Natural killer cell treated with Interleukin-12 subunit alpha and Interleukin-12 subunit beta and Interleukin-15 and Interleukin-18, amount 100 ng/mL, for 72 hours (primary cell): ENCODE measurements around the gene RFTN1. TPM values are rescaled to one million over a fixed set of nuclear protein-coding genes. Genes with fewer than 3 reads are reported as not detected.

ENCODE experiments used
- ATAC-seq, 2 donors: fragments of 150-1000 bp; cut with Tn5 transposase in 1 of 2; sonication (Bioruptor Pico), chemical (Tn5 transposase) in 1 of 2; 2 replicates each; pipeline ENCODE4 v1.10.0; 2021
- DNase-seq: peaks from one replicate; pipeline ENCODE4 v3.0.0; 2022; ENCODE audit warnings: low spot score
- H3K27ac Mint-ChIP-seq, 2 donors: 1 replicate in 1 of 2; 2 replicates in 1 of 2; pipeline ENCODE4 v1.8.0; 2022; ENCODE audit warnings: mixed read lengths in 2 of 2, mild to moderate bottlenecking in 1 of 2, moderate library complexity in 1 of 2
- H3K27me3 Mint-ChIP-seq, 2 donors: 1 replicate in 1 of 2; 2 replicates in 1 of 2; pipeline ENCODE4 v1.8.0; 2022; ENCODE audit warnings: mixed read lengths in 2 of 2
- H3K36me3 Mint-ChIP-seq: one replicate; pipeline ENCODE4 v1.8.0; 2022; ENCODE audit warnings: mixed read lengths
- H3K4me1 Mint-ChIP-seq, 2 donors: 1 replicate in 1 of 2; 2 replicates in 1 of 2; pipeline ENCODE4 v1.8.0; 2022; ENCODE audit warnings: low read depth in 2 of 2, mixed read lengths in 2 of 2, mild to moderate bottlenecking in 1 of 2
- H3K4me3 Mint-ChIP-seq: one replicate; pipeline ENCODE4 v1.8.0; 2022; ENCODE audit warnings: mixed read lengths
- H3K9me3 Mint-ChIP-seq: 2 replicates; pipeline ENCODE4 v1.8.0; 2022; ENCODE audit warnings: mixed read lengths
- total RNA-seq, 2 donors: library from RNA; stranded (reverse); gene quantifications; one replicate each; pipeline ENCODE4 v1.2.3, GENCODE V29; 2022

Gene RFTN1
- total RNA-seq, 2 donors from 2014 or later = 194 to 201 TPM

DNA sequence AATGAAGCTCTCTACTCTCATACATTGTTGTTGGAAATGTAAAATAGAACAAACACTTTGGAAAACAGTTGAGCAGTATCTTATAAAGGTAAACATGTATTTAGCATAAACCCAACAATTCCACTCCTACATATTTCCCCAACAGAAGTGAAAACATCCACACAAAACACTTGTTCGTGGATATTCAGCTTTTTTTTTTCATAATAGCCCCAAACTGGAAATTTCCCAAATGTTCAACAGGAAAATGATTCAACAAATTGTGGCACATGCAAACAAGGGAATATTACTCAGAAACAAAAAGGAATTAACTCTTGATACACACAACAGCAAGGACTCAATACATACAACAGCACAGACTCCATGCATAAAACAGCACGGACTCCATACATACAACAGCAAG, 28.5 kb downstream of the RFTN1 start:
- no peak overlapping the region for H3K4me3 Mint-ChIP-seq
- H3K27ac Mint-ChIP-seq = peak overlapping the region; percentile 19 to 72
- peaks cover 59 to 60% of the 10 kb centered on the region in 2 donors for H3K4me1 Mint-ChIP-seq
- ATAC-seq = no peak
- H3K36me3 Mint-ChIP-seq = peaks cover 23% of the 10 kb centered on the region
- H3K9me3 Mint-ChIP-seq = no peaks in the 10 kb centered on the region
- H3K27me3 Mint-ChIP-seq = no peaks in the 10 kb centered on the region
- no peak for DNase-seq

DNA sequence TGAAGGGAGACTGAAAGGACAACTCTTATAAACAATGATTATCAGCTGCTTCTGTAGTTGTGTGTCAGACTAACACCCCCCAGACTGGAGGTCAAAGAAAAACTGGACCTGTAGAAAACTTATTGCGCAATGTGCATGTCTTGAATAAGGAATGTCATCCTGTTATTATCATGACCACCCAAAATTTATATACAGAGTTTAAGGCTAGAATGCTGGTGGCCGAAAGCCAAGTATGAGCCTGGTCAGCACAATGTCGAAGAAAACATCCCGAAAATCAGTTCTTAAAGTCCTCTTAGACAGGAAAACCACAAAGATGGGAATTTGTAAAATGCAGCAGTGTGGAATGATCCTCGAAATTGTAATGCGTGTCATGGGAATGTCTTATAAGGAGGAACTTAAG, 29.3 kb downstream of the RFTN1 start:
- Mint-ChIP-seq H3K4me1 (peaks cover 55 to 56% of the 10 kb centered on the region in 2 donors), H3K27ac (peak overlapping the region; percentile 72 to 91), H3K36me3 (peaks cover 15% of the 10 kb centered on the region), H3K4me3 (no peak overlapping the region), H3K9me3 (no peaks in the 10 kb centered on the region), H3K27me3 (no peaks in the 10 kb centered on the region)
- DNase-seq = no peak
- ATAC-seq = no peak

- Mint-ChIP-seq H3K4me3 (peak overlapping the region; percentile 55), H3K36me3 (peaks cover 5% of the 10 kb centered on the region)
Observed at GRCh38 chr3:16482770-16483531, 30.5 kb downstream of the RFTN1 start.

DNA sequence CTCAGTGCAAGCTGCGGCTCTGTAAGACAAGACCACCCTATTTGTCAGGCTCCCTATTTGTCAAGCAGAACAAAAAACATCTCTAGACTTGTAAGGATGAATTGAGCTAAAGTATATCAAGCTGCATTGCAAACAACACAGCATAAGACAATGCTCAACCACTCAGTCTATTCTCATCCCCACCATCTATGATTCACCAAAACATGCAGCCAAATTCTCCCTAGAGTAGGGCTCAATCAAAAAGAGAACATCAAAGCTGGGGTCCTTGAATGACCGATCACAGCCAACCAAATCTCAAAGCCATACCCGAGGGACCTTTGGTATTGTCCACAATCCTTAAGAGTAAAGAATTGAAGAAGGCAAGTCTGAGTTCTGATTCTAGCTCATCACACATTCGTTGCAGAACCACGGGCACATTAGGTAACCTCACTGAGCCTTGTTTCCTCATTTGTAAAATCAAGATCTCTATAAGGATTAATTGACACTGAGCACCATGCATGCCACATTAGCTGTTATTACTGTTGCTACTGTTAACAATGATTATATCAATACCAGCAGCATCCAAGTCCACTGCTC, 31.2 kb downstream of the RFTN1 start:
- no peaks in the 10 kb centered on the region for H3K9me3 Mint-ChIP-seq
- ATAC-seq = peak in 1 of 2 donors; percentile 37
- H3K36me3 Mint-ChIP-seq = peaks cover 8% of the 10 kb centered on the region
- H3K4me3 Mint-ChIP-seq = peak overlapping the region; percentile 55
- no peak for DNase-seq
- H3K27ac Mint-ChIP-seq = peak overlapping the region; percentile 72 to 91
- peaks cover 58% of the 10 kb centered on the region in 2 donors for H3K4me1 Mint-ChIP-seq
- H3K27me3 Mint-ChIP-seq = no peaks in the 10 kb centered on the region

More at GRCh38 chr3:16482770-16483531, 30.5 kb downstream of the RFTN1 start:
- H3K27ac Mint-ChIP-seq = peak overlapping the region; percentile 72 to 91
- H3K9me3 Mint-ChIP-seq = no peaks in the 10 kb centered on the region
- no peak for DNase-seq
- peak; percentile 61 to 78 for ATAC-seq
- peaks cover 54 to 56% of the 10 kb centered on the region in 2 donors for H3K4me1 Mint-ChIP-seq
- no peaks in the 10 kb centered on the region for H3K27me3 Mint-ChIP-seq

DNA sequence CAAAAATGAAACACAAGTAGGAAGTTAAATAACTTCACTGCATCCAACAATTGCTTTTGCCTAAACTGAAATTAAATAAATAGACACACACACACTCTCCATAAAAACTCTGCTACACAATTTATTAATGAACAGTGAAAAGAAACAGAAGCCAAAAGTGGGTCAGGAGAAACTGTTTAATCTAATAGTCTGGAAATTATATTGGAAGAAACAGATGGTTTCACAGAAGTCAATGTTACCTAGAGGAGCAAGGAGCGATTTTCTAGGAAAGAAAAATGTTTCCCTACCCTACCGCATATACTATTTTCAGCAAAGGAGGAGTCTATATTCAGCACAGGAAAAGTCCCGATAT, 32.0 kb downstream of the RFTN1 start:
- H3K9me3 Mint-ChIP-seq = no peaks in the 10 kb centered on the region
- H3K27me3 Mint-ChIP-seq = no peaks in the 10 kb centered on the region
- H3K4me1 Mint-ChIP-seq = peaks cover 64% of the 10 kb centered on the region in 2 donors
- peak overlapping the region; percentile 72 to 91 for H3K27ac Mint-ChIP-seq
- peaks cover 9% of the 10 kb centered on the region for H3K36me3 Mint-ChIP-seq
- H3K4me3 Mint-ChIP-seq = peak overlapping the region; percentile 55
- ATAC-seq = no peak
- DNase-seq = no peak

GRCh38 chr3:16480861-16481545, 32.5 kb downstream of the RFTN1 start:
- Mint-ChIP-seq H3K9me3 (no peaks in the 10 kb centered on the region), H3K36me3 (peaks cover 9% of the 10 kb centered on the region), H3K4me1 (peaks cover 64% of the 10 kb centered on the region in 2 donors)

DNA sequence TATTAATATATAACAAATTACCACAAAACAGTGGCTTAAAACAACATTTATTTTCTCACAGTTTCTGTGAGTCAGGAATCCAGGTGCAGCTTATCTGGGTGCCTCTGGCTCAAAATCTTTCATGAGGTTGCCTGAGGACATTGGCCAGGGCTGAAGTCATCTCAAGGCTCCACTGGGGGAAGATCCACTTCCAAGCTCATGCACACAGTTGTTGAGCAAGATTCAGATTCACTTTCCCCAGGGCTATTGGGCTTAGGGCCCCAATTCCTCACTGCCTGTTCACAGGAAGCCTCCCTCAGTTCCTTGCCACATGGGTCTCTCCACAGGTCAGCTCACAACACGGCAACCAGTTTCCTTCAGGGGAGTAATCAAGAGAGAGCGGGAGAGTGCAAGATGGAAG, 35.0 kb downstream of the RFTN1 start:
- H3K4me3 Mint-ChIP-seq = no peak overlapping the region
- H3K27ac Mint-ChIP-seq = peak overlapping the region in 1 of 2 donors; percentile 64
- H3K9me3 Mint-ChIP-seq = no peaks in the 10 kb centered on the region
- DNase-seq (no peak), ATAC-seq (no peak)
- H3K4me1 Mint-ChIP-seq = peaks cover 66 to 77% of the 10 kb centered on the region in 2 donors
- H3K36me3 Mint-ChIP-seq = peaks cover 16% of the 10 kb centered on the region
- H3K27me3 Mint-ChIP-seq = no peaks in the 10 kb centered on the region

More at GRCh38 chr3:16480861-16481545, 32.5 kb downstream of the RFTN1 start:
- ATAC-seq (no peak), DNase-seq (no peak)
- H3K4me3 Mint-ChIP-seq = peak overlapping the region; percentile 55
- peak overlapping the region; percentile 72 to 91 for H3K27ac Mint-ChIP-seq
- no peaks in the 10 kb centered on the region for H3K27me3 Mint-ChIP-seq

DNA sequence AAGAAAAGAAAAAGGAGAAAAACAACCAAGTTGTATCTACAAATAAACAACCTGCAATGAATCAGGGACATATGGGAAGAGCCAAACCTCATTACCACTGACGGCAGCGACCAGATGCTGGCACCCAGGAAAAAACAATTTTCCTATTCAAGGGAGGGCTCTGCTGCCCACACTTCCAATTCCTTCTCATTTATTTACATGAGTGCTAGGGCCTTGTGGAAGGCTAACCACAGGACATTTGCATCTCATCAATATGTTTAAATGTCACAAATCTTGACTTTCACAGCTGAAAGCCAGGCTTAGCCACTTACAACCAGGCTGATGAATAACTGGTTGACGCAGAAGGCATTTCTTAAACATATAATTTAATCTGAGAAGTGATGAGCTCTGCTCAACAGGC, 36.0 kb downstream of the RFTN1 start:
- Mint-ChIP-seq H3K36me3 (peaks cover 16% of the 10 kb centered on the region), H3K27ac (peak overlapping the region; percentile 61 to 91), H3K27me3 (no peaks in the 10 kb centered on the region), H3K4me3 (peak overlapping the region; percentile 3), H3K4me1 (peaks cover 56 to 77% of the 10 kb centered on the region in 2 donors), H3K9me3 (no peaks in the 10 kb centered on the region)
- DNase-seq (no peak), ATAC-seq (no peak)

- H3K27me3 Mint-ChIP-seq = no peaks in the 10 kb centered on the region
- no peaks in the 10 kb centered on the region for H3K9me3 Mint-ChIP-seq
- ATAC-seq (peak in 1 of 2 donors; percentile 47), DNase-seq (no peak)
- peaks cover 54 to 75% of the 10 kb centered on the region in 2 donors for H3K4me1 Mint-ChIP-seq
- H3K4me3 Mint-ChIP-seq = peak overlapping the region; percentile 3
- H3K36me3 Mint-ChIP-seq = peaks cover 17% of the 10 kb centered on the region
- H3K27ac Mint-ChIP-seq = peak overlapping the region; percentile 61 to 91
Observed at GRCh38 chr3:16477056-16477455, 36.4 kb downstream of the RFTN1 start.

DNA sequence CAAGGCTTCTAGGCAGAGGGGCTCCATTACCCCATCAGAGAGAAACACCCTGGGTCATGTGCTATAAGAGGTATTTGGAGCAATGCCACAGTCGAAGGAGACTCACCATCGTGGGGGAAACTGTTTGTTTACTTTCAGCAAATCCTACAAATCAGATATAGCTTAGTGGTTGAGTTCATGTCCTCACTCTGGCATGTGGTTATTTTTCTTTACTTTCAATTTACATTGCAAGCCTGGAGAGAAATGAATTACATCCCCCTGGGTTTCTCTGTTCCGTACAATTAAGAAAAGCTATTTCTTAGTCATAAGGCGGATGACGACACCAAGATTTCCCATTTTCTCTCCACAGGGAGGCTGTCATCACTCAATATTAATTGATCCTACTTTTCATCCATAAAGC, 36.9 kb downstream of the RFTN1 start:
- Mint-ChIP-seq H3K9me3 (no peaks in the 10 kb centered on the region), H3K27me3 (no peaks in the 10 kb centered on the region), H3K4me1 (peaks cover 53 to 75% of the 10 kb centered on the region in 2 donors), H3K36me3 (peaks cover 21% of the 10 kb centered on the region), H3K4me3 (peak overlapping the region; percentile 3), H3K27ac (peak overlapping the region; percentile 61 to 91)
- no peak for DNase-seq
- ATAC-seq = peak; percentile 74 to 81

DNA sequence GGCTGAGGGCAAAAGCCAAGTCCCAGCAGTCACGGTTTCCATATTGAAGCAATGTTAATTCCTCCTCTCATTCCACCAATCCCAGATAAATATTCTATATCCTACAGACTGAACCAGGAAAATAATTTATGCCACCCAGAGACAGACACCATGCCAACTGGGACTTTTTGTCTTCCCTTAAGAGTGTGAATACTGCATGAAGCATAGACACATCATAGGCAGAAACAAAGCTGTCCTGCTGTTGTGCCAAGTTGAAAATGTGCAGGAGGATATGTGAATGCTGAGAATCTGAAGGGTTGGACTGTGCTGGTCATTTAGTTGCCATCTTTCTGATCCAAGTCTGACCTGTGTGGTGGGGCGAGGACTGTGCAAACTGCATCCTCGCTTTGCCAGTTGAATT, 37.7 kb downstream of the RFTN1 start:
- ATAC-seq (no peak), DNase-seq (no peak)
- Mint-ChIP-seq H3K27ac (peak overlapping the region; percentile 61 to 91), H3K36me3 (peaks cover 24% of the 10 kb centered on the region), H3K9me3 (no peaks in the 10 kb centered on the region), H3K27me3 (no peaks in the 10 kb centered on the region), H3K4me1 (peaks cover 46 to 67% of the 10 kb centered on the region in 2 donors), H3K4me3 (peak overlapping the region; percentile 3)

DNA sequence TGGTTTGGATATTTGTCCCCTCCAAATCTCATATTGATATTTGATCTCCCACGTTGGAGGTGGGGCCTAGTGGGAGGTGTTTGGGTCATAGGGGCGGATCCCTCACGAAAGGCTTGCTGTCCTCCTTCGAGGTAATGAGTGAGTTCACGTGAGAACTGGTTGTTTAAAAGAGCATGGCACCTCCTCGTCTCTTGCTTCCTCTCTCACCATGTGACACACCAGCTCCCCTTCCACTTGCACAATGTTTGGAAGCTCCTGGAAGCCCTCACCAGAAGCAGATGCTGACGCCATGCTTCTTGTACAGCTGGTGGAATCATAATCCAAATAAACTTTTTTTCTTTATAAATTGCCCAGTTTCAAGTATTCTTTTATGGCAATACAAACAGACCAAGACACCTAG, 38.6 kb downstream of the RFTN1 start:
- DNase-seq = no peak
- Mint-ChIP-seq H3K4me1 (peaks cover 53 to 67% of the 10 kb centered on the region in 2 donors), H3K4me3 (no peak overlapping the region), H3K36me3 (peaks cover 33% of the 10 kb centered on the region), H3K27me3 (no peaks in the 10 kb centered on the region), H3K9me3 (no peaks in the 10 kb centered on the region), H3K27ac (no peak overlapping the region)
- ATAC-seq = no peak

GRCh38 chr3:16474216-16474615, 39.3 kb downstream of the RFTN1 start:
- no peak overlapping the region for H3K4me3 Mint-ChIP-seq
- no peaks in the 10 kb centered on the region for H3K27me3 Mint-ChIP-seq
- no peaks in the 10 kb centered on the region for H3K9me3 Mint-ChIP-seq
- H3K4me1 Mint-ChIP-seq = peaks cover 58 to 69% of the 10 kb centered on the region in 2 donors
- DNase-seq (no peak), ATAC-seq (no peak)
- peak overlapping the region in 1 of 2 donors; percentile 23 for H3K27ac Mint-ChIP-seq
- H3K36me3 Mint-ChIP-seq = peaks cover 35% of the 10 kb centered on the region

DNA sequence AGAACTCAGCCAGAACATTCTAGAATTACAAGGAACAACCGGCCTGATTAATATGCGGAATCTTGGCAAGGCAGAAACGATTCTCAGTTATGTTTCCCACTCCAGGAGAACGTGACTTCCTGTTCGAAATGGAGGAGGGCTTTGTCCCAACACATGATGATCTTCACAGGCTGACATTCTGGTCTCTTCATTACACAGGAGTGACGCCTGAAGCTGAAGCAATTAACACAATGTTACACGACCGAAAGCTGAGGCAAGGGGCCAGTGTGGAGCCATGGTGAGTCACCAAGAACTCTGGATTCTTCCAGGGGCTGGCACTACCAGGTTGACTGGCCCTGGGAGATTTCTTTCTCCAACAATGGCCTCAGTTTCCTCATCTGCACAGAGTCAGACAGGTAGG, 40.9 kb downstream of the RFTN1 start:
- no peaks in the 10 kb centered on the region for H3K9me3 Mint-ChIP-seq
- H3K4me1 Mint-ChIP-seq = peaks cover 70 to 75% of the 10 kb centered on the region in 2 donors
- DNase-seq = no peak
- no peaks in the 10 kb centered on the region for H3K27me3 Mint-ChIP-seq
- H3K36me3 Mint-ChIP-seq = peaks cover 39% of the 10 kb centered on the region
- no peak for ATAC-seq
- no peak overlapping the region for H3K4me3 Mint-ChIP-seq
- H3K27ac Mint-ChIP-seq = peak overlapping the region in 1 of 2 donors; percentile 33
